H7 (cell line): ENCODE measurements around the gene PPIF. TPM values are rescaled to one million over a fixed set of nuclear protein-coding genes. Genes with fewer than 3 reads are reported as not detected.

Experiments used
- DNase-seq: peaks from one replicate; pipeline ENCODE4 v3.0.0; 2012
- H3K27me3 ChIP-seq: 2 replicates; pipeline ENCODE4 v1.6.0; 2011; ENCODE audit warnings: mild to moderate bottlenecking, low read length; ENCODE audit not compliant: control insufficient read depth, insufficient read depth
- H3K36me3 ChIP-seq: replicated peaks from 2 replicates; pipeline ENCODE4 v1.5.1; 2011; ENCODE audit warnings: low read length; ENCODE audit not compliant: control insufficient read depth, insufficient read depth
- H3K4me3 ChIP-seq: 2 replicates; pipeline ENCODE4 v1.5.1; 2011; ENCODE audit warnings: low read depth, mild to moderate bottlenecking, control low read depth, low read length, moderate library complexity; ENCODE audit not compliant: insufficient read depth
- total RNA-seq: library from RNA; depleted of rRNA; stranded (reverse); fragments of >200 nt; shearing (Covaris generic); gene quantifications from 2 replicates; pipeline ENCODE4 v1.2.3, GENCODE V29; 2014; rRNA removed

Gene PPIF
- total RNA-seq, result 78.6 and 87.5 TPM in 2 replicates

- no peaks in the 10 kb centered on the region for H3K27me3 ChIP-seq
- peak within 1 kb of the TSS; percentile 75 for H3K4me3 ChIP-seq
- peaks cover 28% of the 10 kb centered on the region for H3K36me3 ChIP-seq
- peak; percentile 98 for DNase-seq
These were observed at the start of gene PPIF for GRCh38 chr10:79347226-79347893. Gene PPIF (plus strand): TSS chr10:79347469. CDS start chr10:79347549, 80 bp downstream.

DNA sequence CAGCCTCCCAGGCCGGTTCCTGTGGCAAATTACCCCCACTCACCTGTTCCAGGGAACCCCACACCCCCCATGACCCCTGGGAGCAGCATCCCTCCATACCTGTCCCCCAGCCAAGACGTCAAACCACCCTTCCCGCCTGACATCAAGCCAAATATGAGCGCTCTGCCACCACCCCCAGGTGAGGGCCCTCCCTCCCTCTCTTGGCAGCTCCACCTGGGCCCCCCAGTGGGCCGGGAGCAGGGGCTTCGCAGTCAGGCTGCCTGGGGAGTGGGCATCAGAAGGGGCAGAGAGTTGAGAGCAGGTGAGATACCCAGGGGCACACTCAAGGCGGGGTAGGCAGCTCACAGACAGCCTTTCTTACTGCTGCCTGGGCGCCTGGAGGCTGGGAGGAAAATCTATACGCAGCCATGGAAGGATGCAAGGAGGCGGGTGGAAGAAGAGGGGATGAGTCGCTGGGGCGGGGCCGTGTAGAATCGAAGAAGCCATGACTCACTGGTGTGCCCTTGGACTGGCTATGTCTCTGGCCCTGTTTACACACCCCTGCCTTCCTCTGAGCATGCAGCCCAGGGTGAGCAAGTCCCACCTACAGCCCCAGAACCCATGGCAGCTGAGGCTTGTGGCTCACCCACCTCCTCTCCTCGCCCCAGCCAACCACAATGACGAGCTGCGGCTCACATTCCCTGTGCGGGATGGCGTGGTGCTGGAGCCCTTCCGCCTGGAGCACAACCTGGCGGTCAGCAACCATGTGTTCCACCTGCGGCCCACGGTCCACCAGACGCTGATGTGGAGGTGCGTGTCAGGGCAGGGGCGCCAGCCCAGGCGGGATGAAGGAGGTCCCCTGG, 48.6 kb upstream of the PPIF start:
- DNase-seq, result no peak
- Histone ChIP-seq H3K36me3 (peaks cover 15% of the 10 kb centered on the region), H3K27me3 (no peaks in the 10 kb centered on the region), H3K4me3 (no peak overlapping the region)

DNA sequence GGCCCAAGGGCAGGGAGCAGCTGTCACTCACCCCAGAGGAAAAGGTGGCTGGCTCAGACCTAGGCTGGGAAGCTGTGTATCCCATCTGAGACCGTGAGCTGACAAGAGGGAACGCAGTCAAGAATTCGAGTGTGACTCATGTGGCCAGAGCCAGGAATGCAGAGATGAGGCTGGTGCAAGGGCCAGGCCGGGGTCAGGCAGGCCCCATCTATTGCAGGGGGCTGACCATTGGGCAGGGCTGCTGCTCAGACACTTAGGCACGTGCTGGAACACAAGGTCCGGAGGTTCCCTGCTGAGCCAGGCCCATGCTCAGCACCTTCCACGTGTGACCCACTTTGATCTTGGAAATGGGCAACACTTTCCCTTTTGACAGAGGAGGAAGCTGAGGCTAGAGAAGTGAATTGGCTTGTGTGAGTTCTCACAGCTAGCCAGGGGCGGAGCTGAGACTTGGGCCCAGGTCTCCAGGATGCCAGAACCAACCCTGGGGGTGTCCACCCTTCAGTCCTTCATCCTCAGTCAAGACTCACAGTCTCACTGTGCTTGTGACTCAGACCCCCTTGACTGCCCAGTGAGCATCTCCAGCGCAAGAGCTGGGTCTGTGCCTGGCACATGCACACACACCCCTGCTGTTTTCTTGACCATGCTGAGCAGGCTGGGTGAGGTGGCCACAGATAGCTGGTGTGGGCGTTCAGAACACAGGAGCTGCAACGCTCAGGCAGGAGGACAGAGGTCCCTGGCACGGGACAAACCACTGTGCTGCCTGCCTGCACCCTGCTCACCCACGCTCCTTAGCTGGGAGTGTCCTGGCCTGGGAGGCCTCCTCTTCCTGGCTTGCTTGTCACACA, 47.6 kb upstream of the PPIF start:
- peaks cover 18% of the 10 kb centered on the region for H3K36me3 ChIP-seq
- no peaks in the 10 kb centered on the region for H3K27me3 ChIP-seq
- no peak overlapping the region for H3K4me3 ChIP-seq
- DNase-seq, result no peak

DNA sequence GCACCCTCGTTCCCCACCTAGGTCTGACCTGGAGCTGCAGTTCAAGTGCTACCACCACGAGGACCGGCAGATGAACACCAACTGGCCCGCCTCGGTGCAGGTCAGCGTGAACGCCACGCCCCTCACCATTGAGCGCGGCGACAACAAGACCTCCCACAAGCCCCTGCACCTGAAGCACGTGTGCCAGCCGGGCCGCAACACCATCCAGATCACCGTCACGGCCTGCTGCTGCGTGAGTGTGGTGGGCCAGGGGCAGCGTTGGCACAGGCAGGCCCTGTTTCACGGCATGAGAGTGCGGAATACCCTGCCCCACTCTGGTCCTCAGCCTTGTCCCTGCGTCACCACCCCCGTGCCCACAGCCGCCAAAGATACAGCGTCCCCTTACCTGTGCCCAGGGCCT, 46.6 kb upstream of the PPIF start:
- Histone ChIP-seq H3K27me3 (no peaks in the 10 kb centered on the region), H3K4me3 (no peak overlapping the region), H3K36me3 (peaks cover 17% of the 10 kb centered on the region)
- no peak for DNase-seq

DNA sequence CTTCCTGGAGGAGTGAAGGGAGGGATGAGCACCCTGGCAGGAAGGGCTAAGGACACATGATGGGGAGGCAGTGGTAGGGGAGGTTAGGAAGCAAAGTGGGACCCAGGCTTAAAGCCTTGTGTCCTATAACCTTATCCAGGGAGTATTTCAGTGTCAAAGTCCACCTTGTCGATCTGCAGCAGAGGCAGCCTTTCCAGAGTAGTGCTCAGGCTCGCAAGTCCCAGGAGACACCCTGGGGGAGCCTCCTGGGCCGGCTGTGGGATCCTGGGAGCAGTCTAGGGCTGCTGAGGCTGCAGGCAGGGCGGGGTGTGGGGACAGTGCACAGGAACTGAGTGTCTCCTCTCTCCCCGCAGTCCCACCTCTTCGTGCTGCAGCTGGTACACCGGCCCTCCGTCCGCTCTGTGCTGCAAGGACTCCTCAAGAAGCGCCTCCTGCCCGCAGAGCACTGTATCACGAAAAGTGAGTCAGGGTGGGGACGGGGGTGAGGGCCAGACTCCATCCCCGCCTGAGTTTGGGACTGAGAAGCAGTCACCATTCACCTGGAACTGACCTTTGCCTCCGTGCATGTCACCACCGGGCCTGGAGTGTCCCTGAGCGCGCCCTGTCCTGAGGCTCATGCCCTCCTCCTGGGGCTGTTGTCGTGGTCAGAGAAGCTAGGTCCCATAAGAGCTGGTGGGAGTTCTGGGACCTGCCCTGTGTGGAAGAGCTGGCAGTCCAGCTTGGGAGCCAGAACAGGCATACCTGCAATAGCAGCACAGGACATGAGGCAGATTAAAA, 45.3 kb upstream of the PPIF start:
- no peak overlapping the region for H3K4me3 ChIP-seq
- no peak for DNase-seq
- H3K36me3 ChIP-seq, result peaks cover 14% of the 10 kb centered on the region
- no peaks in the 10 kb centered on the region for H3K27me3 ChIP-seq

DNA sequence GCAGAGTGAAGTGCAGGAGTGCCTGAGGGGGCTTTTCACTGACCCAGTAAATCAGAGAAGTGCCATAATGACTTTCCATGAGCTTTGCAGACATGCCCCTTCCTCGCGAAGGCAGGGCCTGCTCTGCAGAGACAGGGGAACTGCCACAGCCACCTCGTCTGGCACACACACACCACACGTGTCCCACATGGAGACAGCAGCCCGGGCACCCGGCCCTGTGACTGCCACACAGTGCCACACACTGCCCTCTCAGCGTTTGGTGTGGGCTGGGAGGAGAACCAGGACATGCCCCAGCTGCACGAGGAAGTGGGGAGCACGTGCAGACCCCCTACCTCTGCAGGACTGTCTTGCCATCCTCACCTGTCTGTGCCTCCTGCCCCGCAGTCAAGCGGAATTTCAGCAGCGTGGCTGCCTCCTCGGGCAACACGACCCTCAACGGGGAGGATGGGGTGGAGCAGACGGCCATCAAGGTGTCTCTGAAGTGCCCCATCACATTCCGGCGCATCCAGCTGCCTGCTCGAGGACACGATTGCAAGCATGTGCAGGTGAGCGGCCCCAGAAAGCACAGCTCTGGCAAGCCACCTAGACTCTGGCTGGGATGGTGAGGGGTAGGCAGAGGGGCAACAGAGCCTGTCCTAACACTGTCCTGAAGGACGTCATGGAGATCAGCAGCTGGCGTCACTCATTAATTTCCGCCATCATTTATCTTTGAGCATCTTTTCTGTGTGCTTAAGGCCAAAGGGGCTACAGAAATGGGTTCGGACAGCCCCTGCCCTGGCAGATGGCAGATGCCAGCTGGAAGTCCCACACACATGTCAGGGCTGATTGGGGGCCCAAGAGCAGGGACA, 43.4 kb upstream of the PPIF start:
- no peak for DNase-seq
- peaks cover 23% of the 10 kb centered on the region for H3K36me3 ChIP-seq
- H3K27me3 ChIP-seq, result no peaks in the 10 kb centered on the region
- H3K4me3 ChIP-seq, result no peak overlapping the region

DNA sequence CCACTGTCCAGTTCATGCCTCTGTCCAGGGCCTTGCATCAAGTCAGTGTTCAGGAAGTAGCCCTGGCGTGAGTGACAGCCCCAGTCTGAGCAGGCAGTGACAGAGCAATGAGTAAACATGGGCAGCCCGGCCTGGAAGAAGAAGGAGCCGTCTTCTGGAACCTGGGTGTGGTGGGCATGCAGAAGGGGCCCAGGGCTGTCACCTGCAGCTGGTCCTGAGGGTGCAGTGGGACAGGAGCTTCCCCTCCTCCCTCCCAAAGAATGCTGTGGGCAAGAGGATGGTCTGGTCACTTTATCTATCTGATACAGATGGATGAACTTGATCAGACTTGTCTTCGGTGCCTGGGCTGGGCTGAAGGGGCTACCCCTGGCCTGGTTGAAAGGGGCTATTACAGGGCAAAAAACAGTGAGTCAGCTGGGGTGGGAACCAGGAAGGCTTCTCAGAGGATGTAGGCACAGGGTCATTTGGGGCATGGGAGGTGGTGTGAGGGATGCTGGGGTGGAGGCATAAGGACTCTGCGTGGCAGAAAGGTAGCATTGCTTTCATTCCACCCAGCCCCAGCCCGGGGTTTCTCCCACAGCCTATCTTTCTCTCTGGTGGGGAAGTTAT, 42.7 kb upstream of the PPIF start:
- Histone ChIP-seq H3K4me3 (no peak overlapping the region), H3K27me3 (no peaks in the 10 kb centered on the region), H3K36me3 (peaks cover 20% of the 10 kb centered on the region)
- DNase-seq, result no peak

- Histone ChIP-seq H3K27me3 (no peaks in the 10 kb centered on the region), H3K36me3 (peaks cover 18% of the 10 kb centered on the region), H3K4me3 (no peak overlapping the region)
- DNase-seq, result no peak
These were observed 41.8 kb upstream of the PPIF start for GRCh38 chr10:79305515-79305914.

- Histone ChIP-seq H3K36me3 (peaks cover 18% of the 10 kb centered on the region), H3K27me3 (no peaks in the 10 kb centered on the region), H3K4me3 (no peak overlapping the region)
- no peak for DNase-seq
These were observed 41.3 kb upstream of the PPIF start for GRCh38 chr10:79305988-79306387.

GRCh38 chr10:79306644-79307220, 40.5 kb upstream of the PPIF start:
- H3K4me3 ChIP-seq, result no peak overlapping the region
- no peaks in the 10 kb centered on the region for H3K27me3 ChIP-seq
- DNase-seq, result no peak
- peaks cover 17% of the 10 kb centered on the region for H3K36me3 ChIP-seq

DNA sequence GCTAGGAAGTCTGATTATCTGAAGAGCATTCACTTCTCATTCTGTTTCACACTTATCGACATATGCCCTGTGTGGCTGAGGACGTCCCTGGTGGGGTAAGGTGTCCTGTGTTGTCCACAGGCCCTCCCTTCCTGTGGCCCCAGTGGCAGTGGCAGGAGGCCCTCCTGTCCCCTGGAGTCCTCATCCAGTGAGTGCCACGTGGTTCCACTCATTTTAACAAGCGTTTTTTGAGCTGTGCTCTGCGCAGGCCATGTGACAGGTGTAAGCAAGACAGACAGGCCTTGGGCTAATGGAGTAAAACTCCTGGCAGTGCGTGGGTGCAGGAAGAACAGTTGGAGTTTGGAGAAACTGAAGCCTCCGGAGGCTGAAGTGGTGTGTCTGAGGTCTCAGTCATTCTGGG, 39.3 kb upstream of the PPIF start:
- no peak for DNase-seq
- Histone ChIP-seq H3K27me3 (no peaks in the 10 kb centered on the region), H3K4me3 (no peak overlapping the region), H3K36me3 (peaks cover 17% of the 10 kb centered on the region)

GRCh38 chr10:79308969-79309665, 38.2 kb upstream of the PPIF start:
- H3K27me3 ChIP-seq, result no peaks in the 10 kb centered on the region
- DNase-seq, result peak; percentile 47
- H3K36me3 ChIP-seq, result peaks cover 13% of the 10 kb centered on the region
- no peak overlapping the region for H3K4me3 ChIP-seq
